Left ventricle myocardium inferior (tissue), 1 donor: ENCODE data around the gene CTCF. TPM values are rescaled to one million over a fixed set of nuclear protein-coding genes. Genes with fewer than 3 reads are reported as not detected.

Experiments used
- DNase-seq: peaks from one replicate; pipeline ENCODE4 v3.0.0-alpha.2; 2020
- H3K27ac ChIP-seq: fragments of 200-600 bp; replicated peaks from 2 replicates; pipeline ENCODE4 v1.8.0; 2021
- H3K27me3 ChIP-seq: fragments of 200-600 bp; 2 replicates; pipeline ENCODE4 v1.8.0; 2021; ENCODE audit warnings: low read depth
- H3K36me3 ChIP-seq: fragments of 200-600 bp; 2 replicates; pipeline ENCODE4 v1.8.0; 2021
- H3K4me1 ChIP-seq: fragments of 200-600 bp; 2 replicates; pipeline ENCODE4 v1.8.0; 2021
- H3K4me3 ChIP-seq: fragments of 200-600 bp; 2 replicates; pipeline ENCODE4 v1.8.0; 2021; ENCODE audit warnings: mild to moderate bottlenecking, moderate library complexity
- H3K9me3 ChIP-seq: fragments of 200-600 bp; replicated peaks from 2 replicates; pipeline ENCODE4 v1.8.0; 2021
- CTCF ChIP-seq: fragments of 200-600 bp; IDR thresholded peaks from 2 replicates; pipeline ENCODE4 v1.8.0; 2021; ENCODE audit warnings: antibody characterized with exemption, mild to moderate bottlenecking, borderline replicate concordance
- intact Hi-C: fragments of 100-400 bp; cut with micrococcal nuclease; formaldehyde crosslinking; loops from one replicate; pipeline ENCODE4 v1.11.0; 2022
- total RNA-seq: library from RNA; stranded (reverse); fragmentation: NEBNext Ultra II Directional; extraction: Animal tissue kit (Norgen Biotek cat#: 25700); gene quantifications from one replicate; pipeline ENCODE4 v1.2.1, GENCODE V29; 2021
- donor health status: DM: no; HTN: yes; CAD: no; lungs with severe emphysema.

The CTCF gene
- total RNA-seq, 1 donor from 2014 or later = 26.1 TPM

DNA sequence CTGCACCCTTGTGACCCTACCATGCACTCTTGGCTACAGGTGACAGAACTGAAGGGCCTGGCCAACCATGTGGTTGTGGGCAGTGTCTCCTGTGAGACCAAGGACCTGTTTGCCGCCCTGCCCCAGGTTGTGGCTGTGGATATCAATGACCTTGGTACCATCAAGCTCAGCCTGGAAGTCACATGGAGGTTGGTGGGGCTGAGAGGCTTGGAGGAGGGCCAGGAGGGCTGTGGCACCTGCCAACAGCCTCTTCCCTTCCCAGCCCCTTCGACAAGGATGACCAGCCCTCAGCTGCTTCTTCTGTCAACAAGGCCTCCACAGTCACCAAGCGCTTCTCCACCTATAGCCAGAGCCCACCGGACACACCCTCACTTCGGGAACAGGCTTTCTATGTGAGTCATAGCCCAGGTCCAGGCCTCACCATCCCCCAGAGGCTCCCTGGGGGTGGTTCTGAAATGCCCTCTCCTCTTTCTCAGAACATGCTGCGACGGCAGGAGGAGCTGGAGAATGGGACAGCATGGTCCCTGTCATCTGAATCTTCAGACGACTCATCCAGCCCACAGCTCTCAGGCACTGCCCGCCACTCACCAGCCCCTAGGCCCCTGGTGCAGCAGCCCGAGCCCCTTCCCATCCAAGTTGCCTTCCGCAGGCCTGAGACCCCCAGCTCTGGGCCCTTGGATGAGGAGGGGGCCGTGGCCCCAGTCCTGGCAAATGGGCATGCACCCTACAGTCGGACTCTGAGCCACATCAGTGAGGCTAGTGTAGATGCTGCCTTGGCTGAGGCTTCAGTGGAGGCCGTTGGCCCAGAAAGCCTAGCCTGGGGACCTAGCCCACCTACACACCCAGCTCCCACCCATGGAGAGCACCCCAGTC, 20.7 kb upstream of the CTCF start:
- intact Hi-C loops = no loop called here
- no peak for TF ChIP-seq CTCF
- peak; percentile 55 for DNase-seq
- no peaks in the 10 kb centered on the region for H3K27me3 ChIP-seq
- peaks cover 79% of the 10 kb centered on the region for H3K36me3 ChIP-seq
- no peak overlapping the region for H3K4me3 ChIP-seq
- H3K27ac ChIP-seq = peak overlapping the region; percentile 99
- peaks cover 99% of the 10 kb centered on the region for H3K4me1 ChIP-seq
- H3K9me3 ChIP-seq = no peaks in the 10 kb centered on the region

DNA sequence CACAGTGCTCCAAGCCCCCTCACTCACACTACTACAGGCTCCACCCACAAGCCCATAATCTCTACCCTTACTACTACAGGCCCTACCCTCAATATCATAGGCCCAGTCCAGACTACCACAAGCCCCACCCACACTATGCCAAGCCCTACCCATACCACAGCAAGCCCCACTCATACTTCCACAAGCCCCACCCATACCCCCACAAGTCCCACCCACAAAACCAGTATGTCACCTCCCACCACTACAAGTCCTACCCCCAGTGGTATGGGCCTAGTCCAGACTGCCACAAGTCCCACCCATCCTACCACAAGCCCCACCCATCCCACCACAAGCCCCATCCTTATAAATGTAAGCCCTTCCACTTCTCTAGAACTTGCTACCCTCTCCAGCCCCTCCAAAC, 19.9 kb upstream of the CTCF start:
- no peak for TF ChIP-seq CTCF
- intact Hi-C loops = no loop called here
- H3K27ac ChIP-seq = peak overlapping the region; percentile 99

DNA sequence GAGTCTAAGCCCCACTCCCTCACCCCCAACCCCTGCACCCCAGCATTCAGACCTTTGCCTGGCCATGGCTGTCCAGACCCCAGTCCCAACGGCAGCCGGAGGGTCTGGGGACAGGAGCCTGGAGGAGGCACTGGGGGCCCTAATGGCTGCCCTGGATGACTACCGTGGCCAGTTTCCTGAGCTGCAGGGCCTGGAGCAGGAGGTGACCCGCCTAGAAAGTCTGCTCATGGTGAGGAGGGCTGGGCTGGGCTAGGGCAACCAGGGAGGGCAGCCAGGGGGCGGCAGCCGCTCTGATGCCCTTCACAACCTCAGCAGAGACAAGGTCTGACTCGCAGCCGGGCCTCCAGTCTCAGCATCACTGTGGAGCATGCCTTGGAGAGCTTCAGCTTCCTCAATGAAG, 19.3 kb upstream of the CTCF start:
- H3K27ac ChIP-seq = peak overlapping the region; percentile 99

More for the DNA sequence above, 19.9 kb upstream of the CTCF start:
- Histone ChIP-seq H3K27me3 (no peaks in the 10 kb centered on the region), H3K4me1 (peaks cover 99% of the 10 kb centered on the region), H3K4me3 (no peak overlapping the region), H3K36me3 (peaks cover 81% of the 10 kb centered on the region), H3K9me3 (no peaks in the 10 kb centered on the region)
- no peak for DNase-seq

GRCh38 chr16:67543582-67543981, 18.7 kb upstream of the CTCF start:
- DNase-seq = no peak
- Histone ChIP-seq H3K27me3 (no peaks in the 10 kb centered on the region), H3K4me1 (peaks cover 94% of the 10 kb centered on the region), H3K9me3 (no peaks in the 10 kb centered on the region), H3K36me3 (peaks cover 81% of the 10 kb centered on the region), H3K27ac (no peak overlapping the region), H3K4me3 (no peak overlapping the region)
- no peak for TF ChIP-seq CTCF
- intact Hi-C loops = no loop called here

More for the DNA sequence above, 19.3 kb upstream of the CTCF start:
- intact Hi-C loops = no loop called here
- no peak overlapping the region for H3K4me3 ChIP-seq
- H3K9me3 ChIP-seq = no peaks in the 10 kb centered on the region
- H3K27me3 ChIP-seq = no peaks in the 10 kb centered on the region
- peaks cover 99% of the 10 kb centered on the region for H3K4me1 ChIP-seq
- no peak for TF ChIP-seq CTCF
- H3K36me3 ChIP-seq = peaks cover 81% of the 10 kb centered on the region
- DNase-seq = no peak

- peaks cover 88% of the 10 kb centered on the region for H3K4me1 ChIP-seq
- DNase-seq = no peak
- intact Hi-C loops = no loop called here
- no peaks in the 10 kb centered on the region for H3K27me3 ChIP-seq
- no peak overlapping the region for H3K4me3 ChIP-seq
- H3K36me3 ChIP-seq = peaks cover 78% of the 10 kb centered on the region
- H3K9me3 ChIP-seq = no peaks in the 10 kb centered on the region
- no peak for TF ChIP-seq CTCF
- peak overlapping the region; percentile 38 for H3K27ac ChIP-seq
Observed at GRCh38 chr16:67544329-67544841, 17.9 kb upstream of the CTCF start.
